Measurements from ENCODE around the gene ALG1.
"Not testable (repeated sequence)": the region's sequence is repeated elsewhere in the genome, so short reads cannot be mapped to it uniquely, and the experiment has no call there.

The ALG1 gene

GRCh38 chr16:5062790-5063765, 8.6 kb upstream of the ALG1 start:
- no peaks in the 10 kb centered on the region for H3K27me3 Mint-ChIP-seq
- H3K4me3 Mint-ChIP-seq = no peak overlapping the region
- no peaks in the 10 kb centered on the region for H3K4me1 Mint-ChIP-seq
- no peak for ATAC-seq
- H3K27ac Mint-ChIP-seq = no peak overlapping the region
- DNase-seq = no peak
- H3K9me3 Mint-ChIP-seq = no peaks in the 10 kb centered on the region

- no peak for ATAC-seq
- no peaks in the 10 kb centered on the region for H3K27me3 Mint-ChIP-seq
- H3K9me3 Mint-ChIP-seq = no peaks in the 10 kb centered on the region
- H3K27ac Mint-ChIP-seq = no peak overlapping the region
- H3K4me1 Mint-ChIP-seq = no peaks in the 10 kb centered on the region
- no peak for DNase-seq
- no peak overlapping the region for H3K4me3 Mint-ChIP-seq
These were observed 6.7 kb upstream of the ALG1 start for GRCh38 chr16:5064915-5065314.

GRCh38 chr16:5065326-5065725, 6.3 kb upstream of the ALG1 start:
- ATAC-seq (no peak), DNase-seq (no peak)
- Mint-ChIP-seq H3K27ac (no peak overlapping the region), H3K4me3 (no peak overlapping the region), H3K4me1 (peaks cover under 1% of the 10 kb centered on the region), H3K27me3 (no peaks in the 10 kb centered on the region), H3K9me3 (no peaks in the 10 kb centered on the region)

GRCh38 chr16:5065813-5066212, 5.8 kb upstream of the ALG1 start, which contains the start of gene C16orf89:
Gene C16orf89 (minus strand): TSS chr16:5065956. CDS start chr16:5065908, 48 bp downstream.
- H3K27me3 Mint-ChIP-seq = no peaks in the 10 kb centered on the region
- ATAC-seq = no peak
- H3K9me3 Mint-ChIP-seq = peaks cover 0 to 2% of the 10 kb centered on the region in 2 donors
- no peak for DNase-seq
- H3K4me3 Mint-ChIP-seq = no peak within 1 kb of the TSS
- peaks cover 5% of the 10 kb centered on the region for H3K4me1 Mint-ChIP-seq
- no peak within 1 kb of the TSS for H3K27ac Mint-ChIP-seq

GRCh38 chr16:5066511-5066910, 5.1 kb upstream of the ALG1 start:
- Mint-ChIP-seq H3K4me3 (no peak overlapping the region), H3K4me1 (peaks cover 12% of the 10 kb centered on the region), H3K27ac (no peak overlapping the region), H3K9me3 (peaks cover 0 to 6% of the 10 kb centered on the region in 2 donors), H3K27me3 (no peaks in the 10 kb centered on the region)
- DNase-seq (no peak), ATAC-seq (no peak)

GRCh38 chr16:5069048-5069447, 2.6 kb upstream of the ALG1 start:
- DNase-seq (no peak), ATAC-seq (no peak)
- H3K27me3 Mint-ChIP-seq = no peaks in the 10 kb centered on the region
- peaks cover 0 to 6% of the 10 kb centered on the region in 2 donors for H3K9me3 Mint-ChIP-seq
- H3K4me3 Mint-ChIP-seq = no peak overlapping the region
- peaks cover 32% of the 10 kb centered on the region for H3K4me1 Mint-ChIP-seq
- H3K27ac Mint-ChIP-seq = no peak overlapping the region

- Mint-ChIP-seq H3K4me1 (peaks cover 32% of the 10 kb centered on the region), H3K9me3 (peaks cover 0 to 6% of the 10 kb centered on the region in 2 donors)
These were observed 1.8 kb upstream of the ALG1 start for GRCh38 chr16:5069854-5070253.

GRCh38 chr16:5070431-5071186, 1.0 kb upstream of the ALG1 start:
- Mint-ChIP-seq H3K9me3 (peaks cover 0 to 6% of the 10 kb centered on the region in 2 donors), H3K4me3 (peak overlapping the region; percentile 94 to 99), H3K4me1 (peaks cover 37% of the 10 kb centered on the region), H3K27ac (peak overlapping the region; percentile 31 to 34), H3K27me3 (no peaks in the 10 kb centered on the region)
- ATAC-seq = no peak
- DNase-seq = no peak

More at GRCh38 chr16:5069854-5070253, 1.8 kb upstream of the ALG1 start:
- Mint-ChIP-seq H3K4me3 (no peak overlapping the region), H3K27me3 (no peaks in the 10 kb centered on the region), H3K27ac (peak overlapping the region in 1 of 2 donors; percentile 63)
- ATAC-seq (no peak), DNase-seq (no peak)

- H3K4me3 Mint-ChIP-seq = peak overlapping the region; percentile 94 to 99
- ATAC-seq (no peak), DNase-seq (no peak)
- no peaks in the 10 kb centered on the region for H3K27me3 Mint-ChIP-seq
- H3K4me1 Mint-ChIP-seq = peaks cover 37% of the 10 kb centered on the region
- H3K27ac Mint-ChIP-seq = peak overlapping the region; percentile 93 to 100
- H3K9me3 Mint-ChIP-seq = peaks cover 0 to 6% of the 10 kb centered on the region in 2 donors
These were observed 332 bp upstream of the ALG1 start for GRCh38 chr16:5071341-5071680.

- Mint-ChIP-seq H3K4me1 (peaks cover 37% of the 10 kb centered on the region), H3K4me3 (peak overlapping the region; percentile 94 to 99), H3K9me3 (peaks cover 0 to 6% of the 10 kb centered on the region in 2 donors), H3K27ac (peak overlapping the region; percentile 93 to 100), H3K27me3 (no peaks in the 10 kb centered on the region)
- no peak for ATAC-seq
- no peak for DNase-seq
These were observed 963 bp downstream of the ALG1 start for GRCh38 chr16:5072334-5073278.

- no peak for ATAC-seq
These were observed 1.6 kb downstream of the ALG1 start for GRCh38 chr16:5073279-5073629.

GRCh38 chr16:5073771-5074170, 2.1 kb downstream of the ALG1 start:
- H3K4me1 Mint-ChIP-seq = peaks cover 37% of the 10 kb centered on the region
- DNase-seq, H3K27ac Mint-ChIP-seq, H3K27me3 Mint-ChIP-seq, ATAC-seq, H3K9me3 Mint-ChIP-seq, H3K4me3 Mint-ChIP-seq: not testable (repeated sequence)

More at GRCh38 chr16:5073279-5073629, 1.6 kb downstream of the ALG1 start:
- Mint-ChIP-seq H3K27me3 (no peaks in the 10 kb centered on the region), H3K4me3 (peak overlapping the region; percentile 94 to 99), H3K27ac (peak overlapping the region in 1 of 2 donors; percentile 91), H3K4me1 (peaks cover 37% of the 10 kb centered on the region), H3K9me3 (peaks cover 0 to 6% of the 10 kb centered on the region in 2 donors)
- no peak for DNase-seq

- DNase-seq (no peak), ATAC-seq (no peak)
- Mint-ChIP-seq H3K27ac (no peak overlapping the region), H3K27me3 (no peaks in the 10 kb centered on the region), H3K4me3 (no peak overlapping the region), H3K4me1 (peaks cover 34% of the 10 kb centered on the region), H3K9me3 (peaks cover 0 to 6% of the 10 kb centered on the region in 2 donors)
These were observed 4.0 kb downstream of the ALG1 start for GRCh38 chr16:5075637-5076036.

- H3K27me3 Mint-ChIP-seq = no peaks in the 10 kb centered on the region
- H3K4me3 Mint-ChIP-seq = no peak overlapping the region
- H3K27ac Mint-ChIP-seq = peak overlapping the region in 1 of 2 donors; percentile 39
- ATAC-seq (no peak), DNase-seq (no peak)
- H3K9me3 Mint-ChIP-seq = no peaks in the 10 kb centered on the region
- peaks cover 17% of the 10 kb centered on the region for H3K4me1 Mint-ChIP-seq
These were observed 5.7 kb downstream of the ALG1 start for GRCh38 chr16:5077304-5077703.

GRCh38 chr16:5078626-5079025, 7.0 kb downstream of the ALG1 start:
- Mint-ChIP-seq H3K4me1 (peaks cover 5% of the 10 kb centered on the region), H3K9me3 (no peaks in the 10 kb centered on the region), H3K27me3 (no peaks in the 10 kb centered on the region), H3K27ac (no peak overlapping the region), H3K4me3 (no peak overlapping the region)
- DNase-seq (no peak), ATAC-seq (no peak)

Measured in stimulated activated naive CD8-positive, alpha-beta T cell treated with anti-CD3 and anti-CD28 coated beads, Interleukin-15, amount 100 ng/mL, for 72 hours (primary cell).